ENCODE data around the gene C12orf56.
"Not testable (repeated sequence)": the region's sequence is repeated elsewhere in the genome, so short reads cannot be mapped to it uniquely, and the experiment has no call there.

Gene C12orf56

DNA sequence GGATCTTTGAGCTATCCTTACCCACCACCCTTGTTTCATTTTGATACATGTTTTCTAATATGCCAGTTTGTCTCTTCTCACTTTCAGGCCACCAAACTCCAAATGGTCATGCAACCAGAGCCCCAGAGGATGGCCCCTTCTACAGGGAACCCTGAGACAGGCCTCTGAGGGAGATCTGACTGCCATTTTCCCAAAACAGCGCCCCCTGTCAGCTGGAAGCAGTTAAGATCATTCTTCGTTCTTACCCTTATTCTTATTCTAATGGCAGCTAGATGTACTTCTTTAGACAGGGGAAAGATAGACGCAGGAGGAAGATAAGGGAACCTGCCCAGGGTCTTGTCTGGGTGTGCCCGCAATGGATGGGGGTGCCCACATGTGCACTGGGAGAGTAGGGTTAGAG is 38.4 kb downstream of the C12orf56 start:
- Histone ChIP-seq H3K27me3 (no peaks in the 10 kb centered on the region), H3K27ac (no peak overlapping the region), H3K4me1 (ENCODE audit: control insufficient read depth in 1 of 2, insufficient read depth in 1 of 2, low read depth in 1 of 2, low read length in 1 of 2) (no peaks in the 10 kb centered on the region), H3K36me3 (no peaks in the 10 kb centered on the region), H3K9me3 (peaks cover 7% of the 10 kb centered on the region), H3K4me3 (ENCODE audit: low read depth in 1 of 2, low read length in 1 of 2) (no peak overlapping the region)
- TF ChIP-seq, protein P1, sequence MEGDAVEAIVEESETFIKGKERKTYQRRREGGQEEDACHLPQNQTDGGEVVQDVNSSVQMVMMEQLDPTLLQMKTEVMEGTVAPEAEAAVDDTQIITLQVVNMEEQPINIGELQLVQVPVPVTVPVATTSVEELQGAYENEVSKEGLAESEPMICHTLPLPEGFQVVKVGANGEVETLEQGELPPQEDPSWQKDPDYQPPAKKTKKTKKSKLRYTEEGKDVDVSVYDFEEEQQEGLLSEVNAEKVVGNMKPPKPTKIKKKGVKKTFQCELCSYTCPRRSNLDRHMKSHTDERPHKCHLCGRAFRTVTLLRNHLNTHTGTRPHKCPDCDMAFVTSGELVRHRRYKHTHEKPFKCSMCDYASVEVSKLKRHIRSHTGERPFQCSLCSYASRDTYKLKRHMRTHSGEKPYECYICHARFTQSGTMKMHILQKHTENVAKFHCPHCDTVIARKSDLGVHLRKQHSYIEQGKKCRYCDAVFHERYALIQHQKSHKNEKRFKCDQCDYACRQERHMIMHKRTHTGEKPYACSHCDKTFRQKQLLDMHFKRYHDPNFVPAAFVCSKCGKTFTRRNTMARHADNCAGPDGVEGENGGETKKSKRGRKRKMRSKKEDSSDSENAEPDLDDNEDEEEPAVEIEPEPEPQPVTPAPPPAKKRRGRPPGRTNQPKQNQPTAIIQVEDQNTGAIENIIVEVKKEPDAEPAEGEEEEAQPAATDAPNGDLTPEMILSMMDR (IDR thresholded peaks at IDR 0.05): no peak

GRCh38 chr12:64351265-64351664 is 39.3 kb downstream of the C12orf56 start:
- Histone ChIP-seq H3K27me3 (no peaks in the 10 kb centered on the region), H3K27ac (no peak overlapping the region), H3K36me3 (no peaks in the 10 kb centered on the region), H3K4me1 (ENCODE audit: control insufficient read depth in 1 of 2, insufficient read depth in 1 of 2, low read depth in 1 of 2, low read length in 1 of 2) (no peaks in the 10 kb centered on the region), H3K4me3 (ENCODE audit: low read depth in 1 of 2, low read length in 1 of 2) (no peak overlapping the region), H3K9me3 (peaks cover 7% of the 10 kb centered on the region)
- TF ChIP-seq, protein P1 (IDR thresholded peaks at IDR 0.05): no peak

GRCh38 chr12:64347630-64348029 is 42.9 kb downstream of the C12orf56 start:
- Histone ChIP-seq H3K36me3 (no peaks in the 10 kb centered on the region), H3K9me3 (peaks cover 7% of the 10 kb centered on the region), H3K27me3 (no peaks in the 10 kb centered on the region), H3K27ac (no peak overlapping the region), H3K4me1 (ENCODE audit: control insufficient read depth in 1 of 2, insufficient read depth in 1 of 2, low read depth in 1 of 2, low read length in 1 of 2) (no peaks in the 10 kb centered on the region), H3K4me3 (ENCODE audit: low read depth in 1 of 2, low read length in 1 of 2) (no peak overlapping the region)
- TF ChIP-seq, protein P1 (IDR thresholded peaks at IDR 0.05): no peak

GRCh38 chr12:64344631-64345030 is 45.9 kb downstream of the C12orf56 start:
- not testable (repeated sequence) for H3K27ac ChIP-seq; H3K36me3 ChIP-seq; H3K4me3 ChIP-seq (ENCODE audit: low read depth in 1 of 2, low read length in 1 of 2); H3K4me1 ChIP-seq (ENCODE audit: control insufficient read depth in 1 of 2, insufficient read depth in 1 of 2, low read depth in 1 of 2, low read length in 1 of 2); H3K9me3 ChIP-seq; H3K27me3 ChIP-seq

DNA sequence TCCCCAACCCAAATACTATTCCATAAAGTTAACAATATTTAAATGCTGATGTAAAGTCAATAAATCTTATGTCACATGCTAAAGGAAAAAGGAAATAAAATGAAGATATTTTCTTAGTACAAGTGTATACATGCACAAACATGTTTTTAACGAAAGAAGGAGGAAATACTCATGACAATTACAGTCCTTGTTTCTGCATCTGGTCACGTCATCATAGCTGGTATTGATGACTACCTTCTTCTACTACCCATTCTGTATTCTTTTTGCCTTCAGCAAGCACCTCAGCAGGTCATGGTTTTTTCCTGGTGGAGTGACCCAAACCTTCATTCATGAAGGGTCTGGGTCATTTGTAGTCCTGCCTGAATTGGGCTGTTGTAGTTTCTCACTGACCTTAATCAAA is 50.0 kb downstream of the C12orf56 start:
- H3K36me3 ChIP-seq; H3K27ac ChIP-seq; H3K4me1 ChIP-seq (ENCODE audit: control insufficient read depth in 1 of 2, insufficient read depth in 1 of 2, low read depth in 1 of 2, low read length in 1 of 2); H3K27me3 ChIP-seq; H3K9me3 ChIP-seq; H3K4me3 ChIP-seq (ENCODE audit: low read depth in 1 of 2, low read length in 1 of 2): not testable (repeated sequence)

DNA sequence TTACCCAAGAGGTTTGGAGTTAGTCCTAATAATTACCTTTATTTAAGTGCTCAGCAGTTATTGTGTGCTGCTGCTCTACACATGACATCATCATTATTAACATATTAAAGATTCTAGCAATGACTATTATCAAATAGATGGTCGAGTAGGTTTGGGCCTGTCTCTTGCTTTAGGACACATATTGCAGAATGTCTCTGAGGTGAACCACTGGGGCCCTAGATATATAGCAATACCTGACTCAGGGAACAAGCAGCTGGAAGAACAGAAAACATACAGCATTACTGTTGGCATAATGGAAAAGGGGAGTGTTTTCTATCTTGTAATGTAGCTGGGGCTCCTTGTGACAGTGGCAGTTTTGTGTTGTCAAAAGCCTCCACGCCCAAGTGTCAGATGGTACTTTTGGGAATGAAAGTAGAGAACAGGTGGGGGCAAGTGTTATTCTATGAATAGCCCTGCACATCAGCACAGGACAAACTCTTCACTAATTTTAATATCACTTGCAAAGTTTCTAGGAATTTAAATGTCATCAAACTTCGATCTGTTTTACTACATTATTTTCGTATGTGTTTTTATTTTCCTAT is 54.6 kb downstream of the C12orf56 start:
- Histone ChIP-seq H3K36me3 (no peaks in the 10 kb centered on the region), H3K9me3 (no peaks in the 10 kb centered on the region), H3K4me3 (ENCODE audit: low read depth in 1 of 2, low read length in 1 of 2) (no peak overlapping the region), H3K4me1 (ENCODE audit: control insufficient read depth in 1 of 2, insufficient read depth in 1 of 2, low read depth in 1 of 2, low read length in 1 of 2) (no peaks in the 10 kb centered on the region), H3K27me3 (no peaks in the 10 kb centered on the region), H3K27ac (no peak overlapping the region)
- TF ChIP-seq, protein P1 (IDR thresholded peaks at IDR 0.05): no peak

- Histone ChIP-seq H3K36me3 (no peaks in the 10 kb centered on the region), H3K4me3 (ENCODE audit: low read depth in 1 of 2, low read length in 1 of 2) (no peak overlapping the region), H3K4me1 (ENCODE audit: control insufficient read depth in 1 of 2, insufficient read depth in 1 of 2, low read depth in 1 of 2, low read length in 1 of 2) (no peaks in the 10 kb centered on the region), H3K9me3 (no peaks in the 10 kb centered on the region), H3K27ac (no peak overlapping the region), H3K27me3 (no peaks in the 10 kb centered on the region)
- TF ChIP-seq, protein P1 (IDR thresholded peaks at IDR 0.05): no peak
Observed at GRCh38 chr12:64332938-64333337, 57.6 kb downstream of the C12orf56 start.

All from neutrophil (primary cell).